HG03066 (cell line): ENCODE measurements around the gene RILPL2.
"Not testable (repeated sequence)": the region's sequence is repeated elsewhere in the genome, so short reads cannot be mapped to it uniquely, and the experiment has no call there.

Experiments
- ATAC-seq: cut with Tn5 transposase; IDR thresholded peaks from one replicate; pipeline ENCODE4 v1.9.1; 2021; ENCODE audit warnings: low read depth; ENCODE audit not compliant: unreplicated experiment

Gene RILPL2

DNA sequence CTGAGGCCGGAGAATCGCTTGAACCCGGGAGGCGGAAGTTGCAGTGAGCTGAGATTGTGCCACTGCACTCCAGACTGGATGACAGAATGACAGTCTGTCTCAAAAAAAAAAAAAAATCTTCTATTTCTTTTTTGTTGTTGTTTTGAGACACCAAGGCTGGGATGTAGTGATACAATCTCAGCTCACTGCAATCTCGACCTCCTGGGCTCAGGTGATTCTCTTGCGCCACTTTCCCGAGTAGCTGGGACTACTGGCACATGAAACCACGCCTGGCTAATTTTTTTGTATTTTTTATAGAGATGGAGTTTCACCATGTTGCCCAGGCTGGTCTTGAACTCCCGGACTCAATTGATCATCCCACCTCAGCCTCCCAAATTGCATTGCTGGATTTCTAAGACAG lies 14.2 kb upstream of the RILPL2 start:
- no peak for ATAC-seq

DNA sequence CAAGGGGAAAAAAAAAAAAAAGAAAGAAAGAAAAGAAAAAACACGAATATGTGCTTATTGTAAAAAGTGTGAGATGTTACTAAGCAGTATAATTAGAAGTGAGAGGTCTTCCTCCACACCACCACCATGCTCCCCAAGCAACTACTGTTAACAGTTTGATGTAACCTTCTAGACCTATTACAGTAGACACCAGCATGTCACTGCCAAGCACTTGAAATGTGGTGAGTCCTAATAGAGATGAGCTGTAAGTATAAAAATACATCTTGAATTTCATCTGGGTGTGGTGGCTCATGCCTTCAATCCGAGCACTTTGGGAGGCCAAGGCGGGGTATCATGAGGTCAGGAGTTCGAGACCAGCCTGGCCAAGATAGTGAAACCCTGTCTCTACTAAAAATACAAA lies 13.4 kb upstream of the RILPL2 start:
- ATAC-seq, result no peak

DNA sequence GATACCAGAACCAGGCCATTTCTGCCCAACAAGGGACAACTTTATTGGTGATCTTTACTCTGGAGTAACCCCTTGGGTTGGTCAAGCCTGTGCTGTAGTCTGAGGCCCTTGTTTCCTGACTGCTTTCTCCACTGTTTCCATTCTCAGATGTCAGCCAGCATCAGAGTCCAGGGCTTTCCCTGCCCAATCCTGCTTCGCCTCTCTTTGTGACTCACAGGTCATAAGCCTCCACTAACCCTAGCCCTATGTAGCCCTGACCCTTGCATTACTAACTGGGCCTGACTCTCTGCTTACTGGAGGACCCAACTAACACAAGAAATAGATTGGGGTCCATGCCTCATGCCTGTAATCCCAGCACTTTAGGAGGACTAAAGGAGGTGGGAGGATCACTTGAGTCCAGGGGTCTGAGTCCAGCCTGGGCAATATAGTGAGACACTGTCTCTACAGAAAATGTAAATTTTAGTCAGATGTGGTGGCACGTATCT lies 12.8 kb upstream of the RILPL2 start:
- no peak for ATAC-seq

DNA sequence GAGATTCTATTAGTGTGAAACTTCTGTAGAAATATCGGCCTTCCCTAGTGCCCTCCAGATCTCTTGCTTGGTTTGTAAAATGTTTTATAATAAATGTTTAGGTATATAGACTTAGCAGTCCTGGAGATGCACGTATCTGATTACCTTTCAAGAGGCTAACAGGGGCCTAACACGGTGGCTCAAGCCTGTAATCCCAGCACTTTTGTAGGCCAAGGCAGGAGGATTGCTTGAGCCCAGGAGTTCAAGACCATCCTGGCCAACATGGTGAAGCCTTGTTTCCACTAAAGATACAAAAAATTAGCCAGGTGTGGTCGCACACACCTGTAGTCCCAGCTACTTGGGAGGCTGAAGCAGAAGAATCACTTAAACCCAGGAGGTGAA lies 9.8 kb upstream of the RILPL2 start:
- ATAC-seq, result no peak

DNA sequence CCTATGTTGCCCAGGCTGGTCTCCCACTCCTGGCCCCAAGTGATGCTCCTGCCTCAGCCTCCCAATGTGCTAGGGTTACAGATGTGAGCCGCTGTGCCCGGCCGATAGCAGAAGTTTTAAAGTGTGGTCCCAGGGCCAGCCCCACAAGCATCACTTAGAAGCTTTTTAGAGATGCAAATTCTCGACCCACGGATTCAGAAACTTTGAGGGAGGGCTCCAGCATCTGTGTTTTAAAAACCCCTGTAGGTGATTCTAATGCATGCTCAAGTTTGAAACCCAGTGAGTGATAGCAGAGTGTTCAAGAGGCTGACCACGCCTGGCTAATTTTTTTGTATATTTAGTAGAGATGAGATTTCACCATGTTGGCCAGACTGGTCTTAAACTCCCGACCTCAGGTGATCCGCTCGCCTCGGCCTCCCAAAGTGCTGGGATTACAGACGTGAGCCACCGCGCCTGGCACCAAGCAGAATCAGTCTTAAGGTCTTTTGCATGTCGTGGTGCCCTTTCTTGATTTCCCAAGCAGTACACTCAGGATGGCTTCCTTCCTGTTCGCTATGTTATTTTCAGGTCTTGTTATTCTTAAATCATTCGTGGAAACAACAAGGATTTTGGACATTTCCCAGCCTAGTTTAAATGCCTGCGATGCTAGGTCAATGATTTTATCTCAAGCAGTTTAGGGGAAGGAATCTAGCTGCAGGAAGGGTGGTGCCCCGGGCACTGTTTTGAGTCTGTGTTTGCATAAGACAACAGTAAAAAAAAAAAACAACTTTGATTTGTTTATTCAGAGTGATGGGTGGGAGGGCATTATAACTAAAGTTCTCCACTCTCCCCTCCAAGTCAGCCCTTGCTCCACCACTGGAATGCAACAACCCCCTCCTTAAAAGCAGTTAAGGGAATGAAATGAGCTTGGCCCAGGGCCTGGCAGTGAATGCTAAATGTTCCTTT lies 9.2 kb upstream of the RILPL2 start:
- no peak for ATAC-seq

DNA sequence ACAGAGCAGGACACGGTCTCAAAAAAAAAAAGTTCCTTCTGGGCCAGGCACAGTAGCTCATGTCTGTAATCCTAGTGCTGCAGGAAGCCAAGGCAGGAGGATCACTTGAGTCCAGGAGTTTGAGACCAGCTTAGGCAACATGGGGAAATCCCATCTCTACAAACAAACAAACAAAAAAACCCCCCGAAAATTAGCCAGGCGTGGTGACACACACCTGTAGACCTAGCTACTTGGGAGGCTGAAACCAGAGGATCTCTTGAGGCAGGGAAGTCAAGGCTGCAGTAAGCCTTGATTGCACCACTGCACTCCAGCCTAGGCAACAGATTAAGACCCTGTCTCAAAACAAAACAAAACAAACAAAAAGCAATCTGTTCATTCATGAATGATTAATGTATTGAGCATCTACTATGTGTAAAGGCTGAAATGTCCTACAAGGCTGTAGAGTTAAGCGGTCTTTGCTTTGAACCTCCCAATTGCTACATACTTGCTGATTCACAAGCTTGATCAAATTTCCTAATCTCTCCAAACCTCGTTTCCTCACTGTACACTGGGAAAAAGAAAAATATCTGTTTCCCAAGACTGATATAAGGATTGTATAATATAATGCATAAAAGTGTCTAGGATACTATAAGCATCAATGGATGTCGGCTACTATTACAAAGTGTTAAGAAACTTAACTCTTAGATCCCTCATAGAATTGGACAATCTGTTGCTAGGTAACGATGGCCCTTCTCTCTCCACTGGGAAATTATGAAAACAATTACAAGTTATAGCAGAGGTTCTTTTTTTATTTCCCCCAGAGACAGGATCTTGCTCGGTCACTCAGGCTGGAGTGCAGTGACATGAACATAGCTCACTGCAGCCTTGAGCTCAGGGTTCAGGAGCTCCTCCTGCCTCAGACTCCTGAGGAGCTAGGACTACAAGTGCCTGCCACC lies 7.9 kb upstream of the RILPL2 start:
- no peak for ATAC-seq

DNA sequence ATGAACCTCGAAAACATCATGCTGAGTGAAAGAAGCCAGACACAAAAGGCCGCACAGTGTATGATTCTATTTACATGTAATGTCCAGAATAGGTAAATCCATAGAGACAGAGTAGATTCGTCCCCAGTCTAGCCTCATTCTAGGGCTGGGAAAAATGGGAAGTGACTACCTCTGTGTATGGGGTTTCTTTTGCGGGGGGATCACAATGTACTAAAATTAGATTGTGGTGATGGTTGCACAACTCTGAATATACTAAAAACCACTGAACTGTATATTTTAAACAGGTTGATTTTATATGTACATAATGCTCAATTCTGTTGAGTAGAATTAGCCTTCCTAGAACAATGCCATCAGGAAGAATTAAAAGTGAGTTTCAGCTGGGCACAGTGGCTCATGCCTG lies 6.3 kb upstream of the RILPL2 start:
- ATAC-seq, result no peak

DNA sequence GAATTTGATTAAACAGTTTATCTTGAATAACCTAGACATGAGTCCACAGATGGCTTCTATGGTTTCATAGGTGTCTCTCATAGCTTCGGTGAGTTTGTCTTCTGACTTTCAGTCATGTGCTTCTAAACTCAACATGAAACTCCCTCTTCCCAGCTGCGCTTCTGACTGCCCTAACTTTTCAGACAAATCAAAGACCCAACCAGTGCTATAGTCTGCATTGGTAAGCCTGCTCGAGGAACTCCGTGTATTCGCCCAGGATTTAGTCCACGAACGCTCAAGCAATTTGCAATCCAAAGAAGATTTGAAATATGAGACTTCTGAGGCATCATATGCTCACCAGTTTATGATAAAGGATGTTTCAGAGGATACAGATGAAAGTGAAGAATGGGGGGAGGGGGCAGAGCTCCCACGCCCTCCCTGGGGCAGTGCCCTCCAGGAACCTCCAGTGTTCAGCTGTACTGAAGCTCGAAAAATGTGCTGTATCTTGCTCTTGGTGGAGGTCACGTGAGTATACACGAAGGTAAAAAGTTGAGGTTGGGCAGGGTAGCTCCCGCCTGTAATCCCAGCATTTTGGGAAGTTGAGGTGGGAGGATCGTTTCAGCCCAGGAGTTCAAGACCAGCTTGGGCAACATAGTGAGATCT lies 5.2 kb upstream of the RILPL2 start:
- ATAC-seq, result peak; percentile 42

DNA sequence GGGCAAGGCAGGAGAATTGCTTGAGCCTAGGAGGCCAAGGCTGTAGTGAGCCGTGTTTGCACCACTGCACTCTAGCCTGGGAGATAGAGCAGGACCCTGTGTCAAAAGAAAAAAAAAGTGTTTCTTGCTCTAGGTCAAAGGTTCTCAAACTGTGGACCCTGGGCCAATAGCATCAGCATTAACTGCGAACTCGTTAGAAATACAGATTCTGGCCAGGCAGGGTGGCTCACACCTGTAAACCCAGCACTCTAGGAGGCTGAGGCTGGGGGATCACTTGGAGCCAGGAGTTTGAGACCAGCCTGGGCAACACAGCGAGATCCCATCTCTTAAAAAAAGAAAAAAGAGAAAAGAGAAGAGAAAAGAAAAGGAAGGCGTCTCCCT lies 858 bp downstream of the RILPL2 start:
- ATAC-seq, result no peak

DNA sequence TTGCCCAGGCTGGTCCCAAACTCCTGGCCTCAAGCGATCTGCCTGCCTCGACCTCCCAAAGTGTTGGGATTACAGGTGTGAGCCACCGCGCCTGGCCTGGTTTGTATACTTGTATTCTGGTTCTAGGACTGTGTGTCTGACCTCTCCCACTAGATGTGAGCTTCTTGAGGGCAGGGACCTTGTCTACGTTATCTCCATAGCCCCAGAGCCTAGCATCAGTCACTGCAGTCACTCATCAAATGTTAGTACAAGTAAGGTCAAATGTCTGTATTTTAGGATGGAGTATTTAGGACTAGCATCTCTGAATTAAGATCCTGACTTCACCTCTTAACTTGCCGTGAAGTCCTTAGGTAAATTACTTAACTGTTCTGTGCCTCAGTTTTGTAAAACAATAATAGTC lies 2.9 kb downstream of the RILPL2 start:
- no peak for ATAC-seq

DNA sequence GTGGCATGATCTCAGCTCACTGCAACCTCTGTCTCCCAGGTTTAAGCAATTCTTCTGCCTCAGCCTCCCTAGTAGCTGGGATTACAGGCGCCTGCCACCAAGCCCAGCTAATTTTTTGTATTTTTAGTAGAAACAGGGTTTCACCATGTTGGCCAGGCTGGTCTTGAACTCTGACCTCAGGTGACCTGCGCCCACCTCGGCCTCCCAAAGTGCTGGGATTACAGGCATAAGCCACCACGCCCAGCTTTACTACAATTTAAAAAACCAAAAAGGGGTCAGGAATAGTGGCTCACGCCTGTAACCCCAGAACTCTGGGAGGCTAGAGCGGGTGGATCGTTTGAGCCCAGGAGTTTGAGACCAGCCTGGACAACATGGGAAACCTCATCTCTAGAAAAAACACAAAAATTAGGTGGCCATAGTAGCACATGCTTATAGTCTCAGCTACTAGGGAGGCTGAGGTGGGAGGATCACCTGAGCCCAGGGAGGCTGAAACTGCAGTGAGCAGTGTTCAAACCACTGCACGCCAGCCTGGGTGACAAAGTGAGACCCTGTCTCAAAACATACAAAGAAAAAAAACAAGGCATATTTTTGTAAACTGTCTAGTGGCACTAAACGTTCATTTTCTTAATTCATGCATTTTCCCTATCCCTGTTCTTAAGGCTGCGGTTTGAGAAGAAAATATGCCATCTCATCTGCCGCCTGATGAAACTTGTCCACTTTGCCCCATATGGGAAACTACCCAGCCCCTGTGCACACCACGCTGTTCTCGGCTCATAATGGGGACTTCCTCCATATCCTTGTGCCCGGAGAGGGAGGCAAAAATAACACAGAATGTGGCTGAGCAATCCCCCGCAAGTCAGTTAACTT lies 4.3 kb downstream of the RILPL2 start:
- not testable (repeated sequence) for ATAC-seq

DNA sequence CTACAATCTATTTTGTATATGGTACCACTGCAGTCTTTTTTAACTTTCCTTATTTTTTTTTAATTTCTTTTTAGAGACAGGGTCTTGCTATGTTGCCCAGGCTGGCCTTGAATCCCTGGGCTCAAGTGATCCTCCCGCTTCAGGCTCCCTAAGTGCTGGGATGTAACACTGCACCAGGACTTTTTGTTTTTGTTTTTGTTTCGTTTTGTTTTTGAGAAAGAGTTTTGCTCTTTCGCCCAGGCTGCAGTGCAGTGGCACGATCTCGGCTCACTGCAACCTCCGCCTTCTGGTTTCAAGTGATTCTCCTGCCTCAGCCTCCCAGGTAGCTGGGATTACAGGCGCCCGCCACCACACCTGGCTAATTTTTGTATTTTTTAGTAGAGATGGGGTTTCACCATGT lies 7.4 kb downstream of the RILPL2 start:
- ATAC-seq, result not testable (repeated sequence)

DNA sequence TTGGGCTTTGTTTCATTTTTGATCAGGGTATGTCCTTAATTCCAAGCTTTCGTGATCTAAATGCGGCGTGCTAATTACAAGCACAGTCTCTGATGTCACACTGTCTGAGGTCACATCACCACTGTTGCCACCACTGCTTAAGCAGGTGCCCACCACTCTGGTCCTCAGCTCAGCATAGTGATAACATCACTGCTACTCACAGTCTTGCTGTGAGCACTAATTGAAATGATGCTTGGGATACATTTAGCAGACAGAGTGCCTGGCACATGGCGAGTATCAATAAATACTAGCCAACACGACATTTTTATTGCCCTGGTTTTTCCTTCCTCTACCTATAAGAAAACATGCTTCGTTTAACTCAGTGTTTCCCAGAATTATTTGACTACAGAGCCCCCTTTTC lies 7.9 kb downstream of the RILPL2 start:
- ATAC-seq, result no peak

DNA sequence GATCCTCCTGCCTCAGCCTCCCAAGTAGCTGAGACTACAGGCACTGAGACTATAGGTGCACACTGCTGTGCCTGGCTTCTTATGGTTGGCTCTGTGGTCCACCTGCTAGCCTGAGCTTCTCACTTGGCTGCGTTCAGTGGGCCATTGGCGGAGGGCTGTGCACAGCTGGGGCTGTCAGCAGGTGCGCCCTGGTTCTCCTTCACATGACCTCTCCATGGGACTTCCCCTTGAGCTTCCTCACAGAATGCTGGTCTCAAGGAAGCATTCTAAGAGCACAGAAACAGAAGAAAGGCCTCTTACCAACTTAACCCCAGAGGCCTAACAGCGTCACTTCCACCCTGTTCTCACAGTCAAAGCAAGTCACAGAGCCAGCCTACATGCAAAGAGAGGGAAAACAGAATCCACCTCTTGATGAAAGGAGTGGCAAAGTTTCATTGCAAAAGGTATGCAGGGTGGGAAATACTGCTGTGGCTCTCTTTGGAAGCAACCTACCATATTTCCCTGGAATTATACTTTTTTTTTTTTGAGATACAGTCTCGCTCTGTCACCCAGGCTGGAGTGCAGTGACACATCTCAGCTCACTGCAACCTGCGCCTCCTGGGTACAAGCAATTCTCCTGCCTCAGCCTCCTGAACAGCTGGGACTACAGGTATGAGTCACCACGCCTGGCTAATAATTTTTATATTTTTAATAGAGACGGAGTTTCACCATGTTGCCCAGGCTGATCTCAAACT lies 9.3 kb downstream of the RILPL2 start:
- ATAC-seq, result peak; percentile 82

DNA sequence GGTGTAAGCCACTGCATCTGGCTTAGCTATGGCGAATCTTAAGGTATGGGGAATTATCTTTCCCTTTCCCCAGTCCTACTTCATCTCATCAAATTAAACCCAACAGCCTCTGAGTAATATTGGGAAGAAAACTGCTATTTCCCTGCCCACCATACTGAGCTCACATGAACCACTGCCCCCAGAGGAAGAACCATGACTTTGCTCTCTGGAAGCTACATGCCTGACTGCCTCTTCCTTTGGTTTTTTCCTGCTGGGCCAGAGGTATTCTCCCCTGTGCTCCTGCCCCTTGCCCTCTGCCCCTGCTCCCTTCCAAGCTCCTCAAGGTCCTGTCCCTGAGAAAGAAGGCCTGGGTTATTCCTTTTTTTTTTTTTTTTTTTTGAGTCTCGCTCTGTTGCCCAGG lies 15.2 kb downstream of the RILPL2 start:
- ATAC-seq, result no peak

DNA sequence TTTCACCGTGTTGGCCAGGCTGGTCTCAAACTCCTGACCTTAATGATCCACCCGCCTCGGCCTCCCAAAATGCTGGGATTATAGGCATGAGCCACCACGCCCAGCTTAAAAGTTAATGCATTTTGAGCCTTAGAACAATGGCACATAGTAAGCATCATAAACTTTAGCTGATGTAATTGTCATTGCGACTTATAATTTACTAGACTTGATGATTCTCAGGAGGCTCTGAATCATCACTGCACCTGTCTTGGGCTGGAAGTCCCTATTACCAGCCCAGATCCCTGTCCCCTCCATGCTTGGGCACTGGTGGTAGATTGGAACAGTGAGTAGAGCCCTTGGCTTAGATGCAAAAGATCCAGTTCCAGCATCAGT lies 26.5 kb downstream of the RILPL2 start:
- ATAC-seq, result no peak

DNA sequence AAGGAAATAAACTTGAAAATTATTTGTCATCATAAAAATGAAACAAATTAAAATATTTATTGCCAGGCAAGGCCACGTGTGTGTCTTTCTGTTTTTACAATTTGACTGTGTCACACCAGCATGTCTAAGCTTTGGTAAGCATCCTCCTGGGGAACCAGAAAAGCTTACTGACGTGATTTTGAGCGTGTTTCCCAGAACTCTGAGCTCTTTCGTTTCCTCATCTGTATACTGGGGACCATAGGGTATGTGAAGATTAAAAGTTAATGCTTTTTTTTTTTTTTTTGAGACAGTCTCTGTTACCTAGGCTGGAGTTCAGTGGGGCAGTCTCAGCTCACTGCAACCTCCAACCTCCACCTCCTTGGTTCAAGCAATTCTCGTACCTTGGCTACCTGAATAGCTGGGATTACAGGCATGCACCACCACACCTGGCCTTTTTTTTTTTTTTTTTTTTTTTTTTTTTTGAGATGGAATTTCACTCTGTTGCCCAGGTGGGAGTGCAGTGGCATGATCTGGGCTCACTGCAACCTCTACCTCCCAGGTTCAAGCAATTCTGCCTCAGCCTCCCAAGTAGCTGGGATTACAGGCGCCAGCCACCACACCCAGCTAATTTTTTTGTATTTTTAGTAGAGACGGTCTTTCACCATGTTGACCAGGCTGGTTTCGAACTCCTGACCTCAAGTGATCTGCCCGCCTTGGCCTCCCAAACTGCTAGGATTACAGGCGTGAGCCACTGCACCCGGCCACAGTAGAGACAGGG lies 27.0 kb downstream of the RILPL2 start:
- ATAC-seq, result not testable (repeated sequence)

DNA sequence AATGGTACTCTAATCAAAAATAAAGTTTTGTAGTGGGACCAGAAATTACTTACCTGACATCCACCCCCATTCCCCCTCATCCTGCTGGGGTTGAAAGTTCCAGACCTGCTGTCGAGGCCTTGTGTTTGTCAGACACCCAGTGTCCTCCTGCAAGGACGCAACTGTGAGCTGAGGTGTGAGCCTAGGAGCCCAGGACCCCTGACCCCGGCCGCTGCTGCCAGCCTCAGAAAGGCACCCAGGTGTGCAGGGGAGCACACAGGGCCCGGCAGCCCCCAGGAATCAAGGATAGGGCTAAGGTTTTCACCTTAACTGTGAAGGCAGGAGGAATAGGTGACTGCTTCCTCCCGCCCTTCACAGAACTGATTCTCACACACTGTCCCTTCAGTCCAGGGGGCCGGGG lies 27.9 kb downstream of the RILPL2 start:
- ATAC-seq, result not testable (repeated sequence)

DNA sequence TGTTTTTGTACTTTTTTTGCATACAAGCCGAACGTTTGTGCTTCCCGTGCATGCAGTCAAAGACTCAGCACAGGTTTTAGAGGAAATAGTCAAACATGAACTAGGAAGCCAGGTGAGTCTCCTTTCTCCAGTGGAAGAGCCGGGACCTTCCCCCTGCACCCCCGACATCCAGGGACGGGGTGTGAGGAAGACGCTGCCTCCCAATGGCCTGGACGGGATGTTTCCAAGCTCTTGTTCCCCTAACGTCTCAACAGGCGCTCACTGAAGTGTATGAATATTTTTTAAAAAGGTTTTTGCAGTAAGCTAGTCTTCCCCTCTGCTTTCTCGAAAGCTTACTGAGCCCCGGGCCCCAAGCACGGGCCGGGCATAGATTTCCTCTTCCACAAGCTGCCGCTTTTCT lies 28.6 kb downstream of the RILPL2 start:
- ATAC-seq, result not testable (repeated sequence)
